Lung microvascular endothelial cell (primary cell): ENCODE data around the gene SORBS2. TPM values are rescaled to one million over a fixed set of nuclear protein-coding genes. Genes with fewer than 3 reads are reported as not detected.

Experiments
- DNase-seq, 2 donors: peaks; one replicate each; pipeline versions ENCODE4 v3.0.0 to v3.0.0-alpha.2; 2010; ENCODE audit warnings: low read depth in 2 of 2
- total RNA-seq: library from RNA; depleted of rRNA; stranded (reverse); fragments of >200 nt; gene quantifications from 2 replicates; pipeline ENCODE4 v1.2.1, GENCODE V29; 2014

SORBS2 gene
- total RNA-seq, 1 donor from 2014 or later: 143 TPM

GRCh38 chr4:185801471-185801870 is 10.5 kb downstream of the SORBS2 start:
- no peak for DNase-seq

DNA sequence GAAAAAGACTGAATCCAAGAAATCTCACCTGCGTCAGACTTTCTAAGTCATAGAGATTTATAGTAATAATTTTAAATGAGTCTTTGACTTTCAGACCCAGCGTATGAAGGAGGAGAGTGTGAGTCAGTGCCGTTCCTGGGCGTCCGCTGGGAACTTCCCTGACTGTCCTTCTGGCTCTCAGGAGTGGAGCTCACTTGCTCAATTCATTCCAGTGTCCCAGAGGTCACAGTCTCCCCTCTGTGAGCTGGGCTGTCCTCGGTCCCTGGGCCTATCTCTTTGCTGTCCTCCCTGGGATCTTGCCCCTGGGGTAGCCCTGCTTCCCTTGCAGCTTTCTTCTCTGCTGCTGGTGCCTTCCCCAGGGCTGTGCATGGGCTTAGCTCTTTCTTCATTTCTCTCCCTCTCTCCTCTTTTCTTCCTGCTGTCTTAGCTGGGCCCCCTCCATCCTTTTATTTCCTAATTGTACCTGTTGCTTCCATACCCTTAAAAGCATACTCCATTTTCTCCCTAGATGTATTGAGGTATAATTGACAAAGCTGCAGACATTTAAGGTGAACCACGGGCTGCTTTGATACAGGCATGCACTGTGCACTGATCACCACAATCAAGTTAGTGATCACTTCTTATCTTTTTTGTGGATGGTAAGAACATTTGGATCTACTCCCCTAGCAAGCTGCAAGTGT is 11.6 kb downstream of the SORBS2 start:
- DNase-seq: no peak

DNA sequence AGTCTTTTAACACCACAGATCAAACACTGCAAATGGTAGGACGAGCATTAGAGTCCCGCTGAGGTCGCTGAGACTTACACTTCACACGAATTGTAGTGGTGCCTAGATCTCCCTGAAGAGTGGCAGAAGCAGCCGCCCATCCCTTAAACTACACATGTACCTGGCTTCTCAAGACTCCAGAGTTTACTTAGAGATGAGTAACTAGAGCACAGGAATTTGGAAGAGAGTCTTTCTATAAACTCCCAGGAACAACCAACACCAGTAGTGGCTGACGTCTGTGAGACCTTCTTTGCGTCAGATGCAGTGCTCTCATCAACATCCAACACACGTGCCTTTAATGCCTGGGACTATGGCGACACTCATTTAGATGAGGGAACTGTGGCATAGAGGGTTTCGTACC is 12.6 kb downstream of the SORBS2 start:
- no peak for DNase-seq

DNA sequence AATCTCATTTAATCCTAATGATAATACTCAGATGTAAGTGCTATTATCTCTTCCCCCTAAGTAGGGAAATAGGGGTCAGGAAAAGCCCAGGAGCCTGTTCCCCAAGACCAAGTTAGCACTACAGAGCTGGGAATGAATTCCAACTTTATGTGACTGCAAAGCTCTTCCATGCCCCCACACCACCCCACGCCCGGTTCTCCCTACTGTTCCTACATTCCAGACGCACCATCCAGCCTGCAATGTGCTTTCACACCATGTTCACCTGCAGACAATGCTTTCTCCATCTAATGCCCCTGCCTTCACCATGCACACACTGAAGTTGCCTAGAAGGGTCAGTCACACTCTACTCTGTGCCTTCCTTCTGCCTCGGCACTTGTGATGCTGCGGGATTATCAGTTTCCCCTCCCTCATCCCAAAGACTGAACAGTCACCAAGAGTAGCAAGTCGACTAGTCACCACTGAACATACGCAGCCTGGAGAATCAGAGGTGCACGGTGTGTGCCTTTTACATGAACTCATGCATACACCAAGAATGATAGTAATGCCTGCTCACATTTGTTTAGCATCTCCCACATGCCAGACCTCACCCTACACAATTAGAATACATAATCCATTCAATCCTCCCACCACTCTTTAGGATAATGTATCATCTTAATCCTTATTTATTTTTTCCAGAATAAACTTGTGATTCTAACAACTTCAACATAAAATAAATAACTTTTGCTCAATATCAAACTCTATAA is 14.2 kb downstream of the SORBS2 start:
- DNase-seq: no peak

DNA sequence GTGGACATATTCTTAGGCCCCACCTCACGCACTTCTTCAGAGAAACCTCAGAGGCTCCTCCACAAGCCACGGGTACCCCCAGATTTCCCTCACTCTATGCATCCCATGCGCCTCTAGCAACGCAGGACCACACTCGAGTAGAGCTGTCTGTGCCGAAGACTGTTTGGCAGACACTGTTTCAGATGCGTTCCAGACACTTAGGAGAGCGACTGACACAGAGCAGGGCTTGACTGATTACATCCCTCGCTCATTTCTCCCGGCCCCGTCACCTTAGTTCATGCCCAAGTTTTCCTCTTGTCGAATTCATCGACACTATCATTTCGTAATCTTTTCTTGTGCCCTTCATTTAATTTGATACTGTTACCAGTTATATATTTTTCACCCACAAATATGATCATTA is 15.0 kb downstream of the SORBS2 start:
- no peak for DNase-seq

DNA sequence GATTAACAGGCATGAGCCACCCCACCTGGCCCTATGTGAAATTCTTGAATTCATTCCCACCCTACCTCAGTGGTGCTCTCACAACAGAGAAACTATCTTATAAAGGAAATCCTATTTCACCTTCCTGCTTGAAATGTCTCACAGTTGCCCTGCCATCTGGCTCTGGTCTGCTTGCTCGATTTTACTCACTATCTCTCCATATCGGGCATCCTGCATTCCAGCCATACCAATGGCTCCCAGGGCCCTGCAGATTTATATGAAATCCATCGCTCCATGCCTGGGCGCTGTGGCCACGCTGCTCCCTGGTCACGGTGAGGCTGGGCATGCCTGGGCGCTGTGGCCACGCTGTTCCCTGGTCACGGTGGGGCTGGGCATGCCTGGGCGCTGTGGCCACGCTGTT is 15.8 kb downstream of the SORBS2 start:
- peak in 1 of 2 donors; percentile 60 for DNase-seq

GRCh38 chr4:185794637-185795036 is 17.4 kb downstream of the SORBS2 start:
- peak in 1 of 2 donors; percentile 48 for DNase-seq

DNA sequence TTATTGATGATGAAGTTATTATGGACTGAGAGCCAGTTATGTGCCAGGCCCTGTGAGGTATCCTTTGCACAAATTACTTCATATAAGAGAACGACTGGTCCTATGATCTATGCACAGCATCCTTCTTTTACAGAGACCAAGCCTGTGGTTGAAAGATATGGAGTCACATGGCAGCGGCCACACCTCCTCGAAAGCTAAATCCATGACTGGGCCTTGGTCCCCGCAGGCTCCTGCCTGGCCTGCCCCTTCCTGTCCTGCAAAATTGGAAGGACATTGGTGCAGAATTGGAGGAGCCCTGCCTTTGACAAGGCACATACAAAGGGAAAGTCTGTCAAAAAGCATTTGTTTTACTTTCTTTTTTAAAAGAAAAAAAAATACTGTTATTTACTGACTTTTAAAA is 18.3 kb downstream of the SORBS2 start:
- no peak for DNase-seq

GRCh38 chr4:185793116-185793485 is 18.9 kb downstream of the SORBS2 start:
- no peak for DNase-seq

DNA sequence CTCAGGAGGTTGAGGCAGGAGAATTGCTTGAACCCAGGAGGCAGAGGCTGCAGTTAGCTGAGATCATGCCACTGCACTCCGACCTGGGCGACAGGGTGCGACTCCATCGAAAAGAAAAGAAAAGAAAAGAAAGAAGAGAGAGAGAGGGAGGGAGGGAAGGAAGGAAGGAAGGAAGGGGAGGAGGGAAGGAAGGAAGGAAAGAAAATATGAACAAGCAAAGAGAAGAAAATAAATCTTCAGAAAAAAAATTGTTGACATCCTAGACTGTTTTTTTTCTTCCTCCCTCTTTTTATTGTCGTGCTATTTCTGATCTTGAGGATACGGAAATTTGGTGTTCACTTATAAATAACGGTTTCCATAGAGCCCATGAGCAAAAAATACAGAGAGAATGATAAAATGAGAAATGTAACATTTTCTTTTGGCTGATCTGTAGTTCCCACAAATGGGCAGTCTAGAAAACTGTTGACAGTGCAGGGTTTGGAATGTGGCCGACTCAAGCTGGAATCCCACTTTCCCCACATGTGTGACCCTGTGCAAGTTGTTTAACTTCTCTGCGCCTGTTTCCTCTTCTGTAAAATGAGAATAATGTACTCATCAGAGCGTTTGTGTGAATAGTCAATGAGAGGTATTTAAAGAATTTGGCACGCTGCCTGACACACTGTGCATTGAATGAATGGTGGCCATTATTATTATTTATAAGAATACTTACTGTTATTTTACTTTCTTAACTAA is 19.4 kb downstream of the SORBS2 start:
- DNase-seq: peak; percentile 99

- DNase-seq: no peak
These were observed 23.9 kb downstream of the SORBS2 start for GRCh38 chr4:185787926-185788679.

- DNase-seq: no peak
These were observed 25.6 kb downstream of the SORBS2 start for GRCh38 chr4:185786422-185786821.

DNA sequence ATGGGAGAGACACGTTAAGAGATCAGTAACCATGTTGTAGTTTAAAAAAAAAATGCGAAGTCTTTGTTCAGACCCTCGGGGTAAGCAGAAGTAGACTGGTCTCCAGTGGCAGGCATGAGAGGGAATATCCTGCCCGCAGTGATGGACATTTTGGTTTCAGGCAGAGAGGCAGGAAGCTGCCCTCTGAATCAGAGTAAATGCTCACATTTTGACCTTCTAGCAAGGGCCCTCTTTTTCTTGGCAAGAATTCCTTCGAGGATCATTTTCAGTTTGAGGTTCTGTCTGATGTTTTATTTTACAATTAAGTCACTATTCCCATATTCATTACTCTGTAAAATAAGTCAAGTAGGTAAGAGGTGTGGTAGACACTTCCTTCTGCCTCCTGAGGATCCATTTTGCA is 28.4 kb downstream of the SORBS2 start:
- peak in 1 of 2 donors; percentile 58 for DNase-seq

- peak; percentile 53 to 60 for DNase-seq
These were observed 29.5 kb downstream of the SORBS2 start for GRCh38 chr4:185782523-185782922.

- no peak for DNase-seq
These were observed 30.3 kb downstream of the SORBS2 start for GRCh38 chr4:185781555-185782215.

DNA sequence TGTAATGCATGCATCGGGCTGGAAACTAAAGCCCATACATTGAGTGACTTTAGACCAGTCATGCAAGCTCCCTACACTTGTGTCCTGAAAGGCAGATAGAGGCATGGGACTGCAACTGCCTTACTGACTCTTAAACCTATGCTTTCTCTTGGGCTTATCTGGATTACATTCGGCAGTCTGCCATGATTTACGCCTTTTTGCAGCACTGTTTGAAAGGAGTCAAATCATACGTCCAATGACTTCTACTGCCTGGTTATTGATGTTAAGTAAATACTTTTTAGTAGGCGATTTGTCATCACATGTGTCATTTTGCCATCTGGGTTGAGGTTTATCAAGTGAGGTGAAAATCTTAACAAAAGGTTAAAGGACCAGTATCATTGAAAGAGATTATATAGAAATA is 31.5 kb downstream of the SORBS2 start:
- DNase-seq: no peak

- DNase-seq: peak; percentile 70 to 92
These were observed 32.5 kb downstream of the SORBS2 start for GRCh38 chr4:185779517-185779916.

GRCh38 chr4:185778307-185778706 is 33.7 kb downstream of the SORBS2 start:
- no peak for DNase-seq

DNA sequence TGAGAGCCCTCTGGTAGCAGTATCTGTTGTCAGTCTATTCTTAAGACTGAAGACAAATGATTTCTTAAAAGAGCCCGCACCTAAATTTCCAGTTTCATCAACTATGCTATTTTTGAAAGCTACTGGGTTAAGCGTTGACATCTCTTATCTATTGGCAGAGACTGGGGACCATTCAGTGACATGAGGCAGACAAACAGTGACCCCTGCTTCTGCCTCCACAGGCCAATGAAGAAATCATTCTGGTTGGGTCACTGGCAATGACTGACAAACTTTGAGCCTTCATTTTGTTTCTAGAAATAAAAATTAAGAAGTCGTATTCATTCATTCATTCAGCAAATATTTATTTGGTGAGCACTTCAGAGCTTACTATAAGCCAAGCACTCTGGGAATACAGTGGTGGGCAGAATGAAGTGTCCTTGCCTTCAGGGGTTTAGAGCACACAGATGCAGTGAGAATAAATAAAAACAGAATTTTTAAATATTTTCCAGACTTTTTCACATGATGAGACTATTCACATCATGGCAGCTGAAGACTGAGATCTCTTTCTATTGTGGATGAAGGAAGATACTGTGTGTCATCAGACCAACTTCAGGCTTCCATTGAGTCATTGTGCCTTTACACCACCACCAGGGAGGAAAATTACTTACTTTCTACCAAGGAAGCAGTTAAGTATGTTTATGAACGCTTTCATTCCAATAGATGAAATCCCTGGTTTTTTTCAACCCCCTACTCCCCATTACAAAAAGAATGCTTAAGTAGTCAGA is 36.0 kb downstream of the SORBS2 start:
- peak in 1 of 2 donors; percentile 38 for DNase-seq
